Testis (tissue), 2 donors: ENCODE results near the gene MGAT5.

ENCODE experiments used
- CTCF ChIP-seq, 3 experiments: fragments of 450-650 bp in 2 of 3; fragments of 200-600 bp in 1 of 3; sonication (generic) in 1 of 3; IDR thresholded peaks; one replicate each; pipeline ENCODE4 v1.5.1; 2016 to 2019; ENCODE audit warnings: antibody characterized with exemption in 3 of 3, mild to moderate bottlenecking in 2 of 3, moderate library complexity in 1 of 3
- POLR2A ChIP-seq: fragments of 450-650 bp; IDR thresholded peaks from one replicate; pipeline ENCODE4 v1.6.1; 2017; ENCODE audit warnings: antibody characterized with exemption, mild to moderate bottlenecking, moderate library complexity

GRCh38 chr2:134226601-134227000 lies 27.3 kb upstream of the MGAT5 start:
- TF ChIP-seq POLR2A (no peak), CTCF (IDR thresholded peaks at IDR 0.05) (no peak)
